Liver (tissue), 3 donors: ENCODE results near the gene EIF2B2.

Experiments used
- ATF3 ChIP-seq: IDR thresholded peaks from 2 replicates; pipeline ENCODE4 v1.6.1; 2016; ENCODE audit warnings: antibody characterized with exemption
- CTCF ChIP-seq: fragments of 150-350 bp; IDR thresholded peaks from 2 replicates; pipeline ENCODE4 v1.5.1; 2017; ENCODE audit warnings: improper control_type of control experiment, low read depth, low read length; ENCODE audit not compliant: missing input control
- GABPA ChIP-seq, 2 donors: IDR thresholded peaks in 1 of 2; conservative IDR thresholded peaks in 1 of 2; 2 replicates each; pipeline ENCODE4 v1.6.1; 2016; ENCODE audit warnings: antibody characterized with exemption in 2 of 2, mild to moderate bottlenecking in 1 of 2, moderate library complexity in 1 of 2
- RAD21 ChIP-seq, 2 donors: IDR thresholded peaks; 2 replicates each; pipeline ENCODE4 v1.6.1; 2016; ENCODE audit warnings: antibody characterized with exemption in 2 of 2, mild to moderate bottlenecking in 2 of 2
- SP1 ChIP-seq: IDR thresholded peaks from 2 replicates; pipeline ENCODE4 v1.6.1; 2018; ENCODE audit warnings: antibody characterized with exemption, mild to moderate bottlenecking
- TAF1 ChIP-seq: conservative IDR thresholded peaks from 2 replicates; pipeline ENCODE4 v1.6.1; 2016; ENCODE audit warnings: antibody characterized with exemption, mild to moderate bottlenecking
- YY1 ChIP-seq: IDR thresholded peaks from 2 replicates; pipeline ENCODE4 v1.6.1; 2016; ENCODE audit warnings: antibody characterized with exemption, mild to moderate bottlenecking
- donor health status: healthy.
- donor health status: healthy.

DNA sequence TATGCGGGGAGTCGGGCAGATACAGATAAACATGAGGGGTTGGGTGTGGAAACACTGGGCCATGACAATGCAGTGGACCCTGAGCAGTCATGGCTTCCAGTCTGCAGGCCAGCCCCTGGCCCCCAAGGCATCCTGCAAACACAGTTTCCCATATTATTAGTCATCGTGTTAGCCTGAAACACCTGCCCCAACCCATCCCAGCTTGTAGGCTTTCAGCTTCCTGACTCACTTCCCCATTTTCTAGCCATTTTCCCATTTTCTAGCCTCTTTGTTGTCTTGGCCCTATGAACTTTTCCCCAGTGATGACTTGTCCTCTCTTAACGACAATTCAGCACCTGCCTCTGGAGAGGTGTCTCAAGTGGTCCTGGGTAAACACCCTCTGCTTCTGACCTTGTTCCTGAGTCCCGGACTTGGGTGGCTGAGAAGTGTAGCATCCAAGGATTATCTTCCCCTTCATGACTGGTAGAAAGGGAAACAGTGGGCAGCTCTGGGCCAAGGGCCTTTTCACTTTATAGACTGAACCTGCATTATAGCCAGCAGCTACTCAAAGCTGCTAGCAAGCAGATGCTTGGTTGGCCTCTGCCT is 43.0 kb upstream of the EIF2B2 start:
- TF ChIP-seq YY1, result no peak
- TF ChIP-seq CTCF, result no peak
- no peak for TF ChIP-seq GABPA (IDR thresholded peaks at IDR 0.05 in 1 of 2, conservative IDR thresholded peaks at IDR 0.05 in 1 of 2)
- no peak for TF ChIP-seq TAF1
- no peak for TF ChIP-seq SP1
- TF ChIP-seq RAD21 (IDR thresholded peaks at IDR 0.05), result no peak
- TF ChIP-seq ATF3, result no peak
